ENCODE results near the gene KLK2.

KLK2 gene

GRCh38 chr19:50850738-50851137 is 22.5 kb upstream of the KLK2 start:
- DNase-seq (ENCODE audit: low read depth), result no peak

- no peak for DNase-seq (ENCODE audit: low read depth)
Observed at GRCh38 chr19:50851620-50852019, 21.6 kb upstream of the KLK2 start.

- DNase-seq (ENCODE audit: low read depth), result no peak
Observed at GRCh38 chr19:50854636-50855410, 18.4 kb upstream of the KLK2 start, which contains the start of gene KLK3. KLK3 (plus strand) TSS chr19:50854915; CDS start chr19:50854956, 41 bp downstream.

DNA sequence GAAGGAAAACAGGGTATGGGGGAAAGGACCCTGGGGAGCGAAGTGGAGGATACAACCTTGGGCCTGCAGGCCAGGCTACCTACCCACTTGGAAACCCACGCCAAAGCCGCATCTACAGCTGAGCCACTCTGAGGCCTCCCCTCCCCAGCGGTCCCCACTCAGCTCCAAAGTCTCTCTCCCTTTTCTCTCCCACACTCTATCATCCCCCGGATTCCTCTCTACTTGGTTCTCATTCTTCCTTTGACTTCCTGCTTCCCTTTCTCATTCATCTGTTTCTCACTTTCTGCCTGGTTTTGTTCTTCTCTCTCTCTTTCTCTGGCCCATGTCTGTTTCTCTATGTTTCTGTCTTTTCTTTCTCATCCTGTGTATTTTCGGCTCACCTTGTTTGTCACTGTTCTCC is 15.9 kb upstream of the KLK2 start:
- DNase-seq (ENCODE audit: low read depth), result no peak

GRCh38 chr19:50858886-50859285 is 14.4 kb upstream of the KLK2 start:
- no peak for DNase-seq (ENCODE audit: low read depth)

- no peak for DNase-seq (ENCODE audit: low read depth)
Observed at GRCh38 chr19:50859849-50860248, 13.4 kb upstream of the KLK2 start.

GRCh38 chr19:50861010-50861409 is 12.2 kb upstream of the KLK2 start:
- DNase-seq (ENCODE audit: low read depth), result no peak

DNA sequence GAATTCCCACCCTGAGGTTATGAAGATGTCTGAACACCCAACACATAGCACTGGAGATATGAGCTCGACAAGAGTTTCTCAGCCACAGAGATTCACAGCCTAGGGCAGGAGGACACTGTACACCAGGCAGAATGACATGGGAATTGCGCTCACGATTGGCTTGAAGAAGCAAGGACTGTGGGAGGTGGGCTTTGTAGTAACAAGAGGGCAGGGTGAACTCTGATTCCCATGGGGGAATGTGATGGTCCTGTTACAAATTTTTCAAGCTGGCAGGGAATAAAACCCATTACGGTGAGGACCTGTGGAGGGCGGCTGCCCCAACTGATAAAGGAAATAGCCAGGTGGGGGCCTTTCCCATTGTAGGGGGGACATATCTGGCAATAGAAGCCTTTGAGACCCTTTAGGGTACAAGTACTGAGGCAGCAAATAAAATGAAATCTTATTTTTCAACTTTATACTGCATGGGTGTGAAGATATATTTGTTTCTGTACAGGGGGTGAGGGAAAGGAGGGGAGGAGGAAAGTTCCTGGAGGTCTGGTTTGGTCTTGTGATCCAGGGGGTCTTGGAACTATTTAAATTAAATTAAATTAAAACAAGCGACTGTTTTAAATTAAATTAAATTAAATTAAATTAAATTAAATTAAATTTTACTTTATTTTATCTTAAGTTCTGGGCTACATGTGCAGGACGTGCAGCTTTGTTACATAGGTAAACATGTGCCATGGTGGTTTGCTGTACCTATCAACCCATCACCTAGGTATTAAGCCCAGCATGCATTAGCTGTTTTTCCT is 11.5 kb upstream of the KLK2 start:
- DNase-seq (ENCODE audit: low read depth), result no peak

DNA sequence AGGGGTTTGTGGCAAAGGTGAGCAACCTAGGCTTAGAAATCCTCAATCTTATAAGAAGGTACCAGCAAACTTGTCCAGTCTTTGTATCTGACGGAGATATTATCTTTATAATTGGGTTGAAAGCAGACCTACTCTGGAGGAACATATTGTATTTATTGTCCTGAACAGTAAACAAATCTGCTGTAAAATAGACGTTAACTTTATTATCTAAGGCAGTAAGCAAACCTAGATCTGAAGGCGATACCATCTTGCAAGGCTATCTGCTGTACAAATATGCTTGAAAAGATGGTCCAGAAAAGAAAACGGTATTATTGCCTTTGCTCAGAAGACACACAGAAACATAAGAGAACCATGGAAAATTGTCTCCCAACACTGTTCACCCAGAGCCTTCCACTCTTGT is 3.8 kb upstream of the KLK2 start:
- DNase-seq (ENCODE audit: low read depth), result no peak

GRCh38 chr19:50870417-50871089 is 2.7 kb upstream of the KLK2 start:
- DNase-seq (ENCODE audit: low read depth), result no peak

DNA sequence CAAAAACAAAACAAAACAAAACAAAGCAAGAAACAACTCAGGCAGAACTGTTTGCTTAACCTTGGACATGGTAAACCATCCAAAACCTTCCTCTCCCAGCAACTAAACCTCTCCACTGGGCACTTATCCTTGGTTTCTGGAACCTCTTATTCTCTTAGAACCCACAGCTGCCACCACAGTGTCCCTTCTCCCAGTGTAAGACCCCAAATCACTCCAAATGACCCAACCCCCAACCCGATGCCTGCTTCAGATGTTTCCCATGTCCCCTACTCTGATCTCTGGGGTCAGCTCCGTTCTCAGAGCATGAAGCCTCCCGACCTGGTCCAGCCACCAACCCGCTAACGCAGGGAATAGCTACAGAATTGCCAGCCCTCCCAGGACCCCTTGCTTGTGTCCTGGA is 972 bp downstream of the KLK2 start:
- DNase-seq (ENCODE audit: low read depth), result no peak

DNA sequence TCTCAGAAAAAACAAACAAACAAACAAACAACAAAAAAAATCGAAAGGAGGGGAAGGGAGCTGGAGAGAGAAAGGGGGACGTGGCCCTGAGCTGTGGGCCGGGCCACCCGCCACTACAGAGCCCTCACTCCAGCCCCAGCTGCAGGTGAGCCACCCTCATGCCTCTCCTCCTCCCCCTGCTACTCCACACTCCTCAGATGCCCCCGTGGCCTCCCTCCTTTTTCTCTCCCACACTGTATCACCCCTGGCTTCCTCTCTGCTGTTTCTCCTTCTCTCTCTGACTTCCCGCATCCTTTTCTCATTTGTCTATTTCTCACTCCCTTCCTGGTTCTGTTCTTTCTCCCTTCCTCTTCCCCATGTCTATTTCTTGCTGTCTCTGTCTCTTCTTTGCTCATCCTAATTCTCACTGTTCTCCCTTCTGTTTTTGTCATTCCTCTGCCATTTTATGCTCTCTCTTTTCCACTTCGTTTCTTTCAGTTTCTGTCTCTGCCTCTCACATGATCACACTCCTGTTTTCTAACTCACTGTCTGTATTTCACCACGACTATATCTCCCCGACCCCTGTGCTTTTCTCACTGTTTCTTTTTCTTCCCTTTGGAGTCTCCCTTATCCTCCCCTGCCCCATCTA is 2.7 kb downstream of the KLK2 start:
- no peak for DNase-seq (ENCODE audit: low read depth)

- no peak for DNase-seq (ENCODE audit: low read depth)
Observed at GRCh38 chr19:50876456-50876855, 3.2 kb downstream of the KLK2 start.

DNA sequence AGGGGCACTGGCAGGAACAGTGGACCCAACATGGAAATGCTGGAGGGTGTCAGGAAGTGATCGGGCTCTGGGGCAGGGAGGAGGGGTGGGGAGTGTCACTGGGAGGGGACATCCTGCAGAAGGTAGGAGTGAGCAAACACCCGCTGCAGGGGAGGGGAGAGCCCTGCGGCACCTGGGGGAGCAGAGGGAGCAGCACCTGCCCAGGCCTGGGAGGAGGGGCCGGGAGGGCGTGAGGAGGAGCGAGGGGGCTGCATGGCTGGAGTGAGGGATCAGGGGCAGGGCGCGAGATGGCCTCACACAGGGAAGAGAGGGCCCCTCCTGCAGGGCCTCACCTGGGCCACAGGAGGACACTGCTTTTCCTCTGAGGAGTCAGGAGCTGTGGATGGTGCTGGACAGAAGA is 4.1 kb downstream of the KLK2 start:
- no peak for DNase-seq (ENCODE audit: low read depth)

GRCh38 chr19:50878851-50879250 is 5.6 kb downstream of the KLK2 start:
- DNase-seq (ENCODE audit: low read depth), result no peak

GRCh38 chr19:50880241-50880640 is 7.0 kb downstream of the KLK2 start:
- no peak for DNase-seq (ENCODE audit: low read depth)

- no peak for DNase-seq (ENCODE audit: low read depth)
Observed at GRCh38 chr19:50882188-50882587, 8.9 kb downstream of the KLK2 start.

DNA sequence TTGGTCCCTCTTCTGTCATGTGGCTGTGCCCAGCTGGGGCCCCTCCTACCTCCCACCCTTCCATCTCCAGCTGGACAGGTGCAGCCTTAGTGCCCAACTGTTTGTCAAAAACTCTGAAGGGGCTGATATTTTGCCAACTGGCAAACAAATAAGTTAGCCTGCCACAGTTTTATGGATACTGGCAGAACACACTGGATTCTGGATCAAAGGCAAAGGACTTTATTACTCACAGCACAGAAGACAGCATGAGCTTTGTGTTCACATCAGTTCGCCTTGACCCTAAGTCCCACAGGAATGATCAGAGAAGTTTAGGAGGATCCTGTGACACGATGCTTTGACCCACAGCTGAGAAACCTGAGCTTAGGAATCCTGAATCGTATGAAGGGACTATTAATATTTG is 16.4 kb downstream of the KLK2 start:
- no peak for DNase-seq (ENCODE audit: low read depth)

GRCh38 chr19:50890422-50891252 is 17.4 kb downstream of the KLK2 start:
- peak; percentile 45 for DNase-seq (ENCODE audit: low read depth)

GRCh38 chr19:50891253-50891625 is 18.0 kb downstream of the KLK2 start:
- no peak for DNase-seq (ENCODE audit: low read depth)

- peak; percentile 8 for DNase-seq (ENCODE audit: low read depth)
Observed at GRCh38 chr19:50893047-50893736, 20.0 kb downstream of the KLK2 start.

Measured in ELR (cell line).